ENCODE results near the gene VAC14.
"Not testable (repeated sequence)": the region's sequence is repeated elsewhere in the genome, so short reads cannot be mapped to it uniquely, and the experiment has no call there.

DNA sequence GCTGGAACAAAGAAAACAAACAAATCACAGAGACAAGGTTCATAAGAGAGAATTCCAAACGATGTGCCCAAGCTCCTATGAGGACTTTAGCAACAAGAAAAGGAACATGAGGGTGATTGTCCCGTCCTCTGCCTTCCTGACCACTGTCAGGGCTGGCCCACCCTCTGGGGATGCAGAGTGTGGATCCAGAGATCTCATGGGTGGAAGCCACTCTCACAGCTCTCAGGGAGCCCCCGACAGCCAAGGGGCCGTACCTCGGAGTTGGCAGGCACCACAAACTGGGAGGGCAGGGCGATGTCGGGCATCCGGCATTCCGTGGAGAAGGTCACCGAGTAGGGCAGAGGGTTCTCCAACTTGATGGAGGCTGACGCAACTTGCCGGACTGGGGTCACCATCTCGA lies 17.1 kb upstream of the VAC14 start:
- not testable (repeated sequence) for TF ChIP-seq EP300, POLR2A (IDR thresholded peaks at IDR 0.05)
- TF ChIP-seq, protein P1, sequence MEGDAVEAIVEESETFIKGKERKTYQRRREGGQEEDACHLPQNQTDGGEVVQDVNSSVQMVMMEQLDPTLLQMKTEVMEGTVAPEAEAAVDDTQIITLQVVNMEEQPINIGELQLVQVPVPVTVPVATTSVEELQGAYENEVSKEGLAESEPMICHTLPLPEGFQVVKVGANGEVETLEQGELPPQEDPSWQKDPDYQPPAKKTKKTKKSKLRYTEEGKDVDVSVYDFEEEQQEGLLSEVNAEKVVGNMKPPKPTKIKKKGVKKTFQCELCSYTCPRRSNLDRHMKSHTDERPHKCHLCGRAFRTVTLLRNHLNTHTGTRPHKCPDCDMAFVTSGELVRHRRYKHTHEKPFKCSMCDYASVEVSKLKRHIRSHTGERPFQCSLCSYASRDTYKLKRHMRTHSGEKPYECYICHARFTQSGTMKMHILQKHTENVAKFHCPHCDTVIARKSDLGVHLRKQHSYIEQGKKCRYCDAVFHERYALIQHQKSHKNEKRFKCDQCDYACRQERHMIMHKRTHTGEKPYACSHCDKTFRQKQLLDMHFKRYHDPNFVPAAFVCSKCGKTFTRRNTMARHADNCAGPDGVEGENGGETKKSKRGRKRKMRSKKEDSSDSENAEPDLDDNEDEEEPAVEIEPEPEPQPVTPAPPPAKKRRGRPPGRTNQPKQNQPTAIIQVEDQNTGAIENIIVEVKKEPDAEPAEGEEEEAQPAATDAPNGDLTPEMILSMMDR (IDR thresholded peaks at IDR 0.05) = not testable (repeated sequence)
